Gastrocnemius medialis (tissue), 4 donors: Measurements from ENCODE around the gene RRP36.

ENCODE experiments used
- POLR2A ChIP-seq, 2 donors: fragments of 450-650 bp; IDR thresholded peaks; one replicate each; pipeline ENCODE4 v1.6.1; 2017; ENCODE audit warnings: antibody characterized with exemption in 2 of 2, mild to moderate bottlenecking in 2 of 2, moderate library complexity in 2 of 2
- TF ChIP-seq, protein P1 (sequence below), 5 experiments: fragments of 450-650 bp in 3 of 5; fragments of 200-600 bp in 2 of 5; sonication (generic) in 2 of 5; IDR thresholded peaks in 4 of 5; conservative IDR thresholded peaks in 1 of 5; 1 replicate in 4 of 5; 2 replicates in 1 of 5; pipeline ENCODE4 v1.5.1; 2016 to 2019; ENCODE audit warnings: antibody characterized with exemption in 5 of 5, mild to moderate bottlenecking in 3 of 5, moderate library complexity in 3 of 5

DNA sequence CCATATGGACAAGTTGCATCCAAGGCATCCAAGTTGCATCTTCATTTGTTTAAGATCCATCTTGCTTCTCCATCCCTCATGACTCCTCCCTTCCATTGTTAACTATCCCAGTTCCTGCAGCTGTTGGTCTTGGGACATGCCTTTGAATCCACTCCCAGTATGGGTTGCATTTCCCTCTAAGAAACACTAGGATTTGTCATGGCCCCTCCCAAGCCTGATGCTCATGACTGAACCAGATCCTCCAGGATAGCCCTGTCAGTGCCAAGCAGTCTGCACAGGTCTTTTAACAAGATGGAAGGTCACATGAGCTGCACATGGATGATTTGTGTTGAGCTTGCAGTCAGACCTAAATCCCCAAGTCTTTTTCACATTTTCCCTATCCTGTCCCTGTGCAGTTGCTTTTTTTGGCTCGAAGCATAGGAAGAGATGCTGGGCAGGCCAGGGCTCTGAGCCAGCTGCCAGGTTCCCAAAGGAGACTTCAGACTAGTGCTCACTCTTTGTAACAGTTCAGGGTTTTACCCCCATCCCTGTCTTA is 32.9 kb upstream of the RRP36 start:
- TF ChIP-seq, protein P1, sequence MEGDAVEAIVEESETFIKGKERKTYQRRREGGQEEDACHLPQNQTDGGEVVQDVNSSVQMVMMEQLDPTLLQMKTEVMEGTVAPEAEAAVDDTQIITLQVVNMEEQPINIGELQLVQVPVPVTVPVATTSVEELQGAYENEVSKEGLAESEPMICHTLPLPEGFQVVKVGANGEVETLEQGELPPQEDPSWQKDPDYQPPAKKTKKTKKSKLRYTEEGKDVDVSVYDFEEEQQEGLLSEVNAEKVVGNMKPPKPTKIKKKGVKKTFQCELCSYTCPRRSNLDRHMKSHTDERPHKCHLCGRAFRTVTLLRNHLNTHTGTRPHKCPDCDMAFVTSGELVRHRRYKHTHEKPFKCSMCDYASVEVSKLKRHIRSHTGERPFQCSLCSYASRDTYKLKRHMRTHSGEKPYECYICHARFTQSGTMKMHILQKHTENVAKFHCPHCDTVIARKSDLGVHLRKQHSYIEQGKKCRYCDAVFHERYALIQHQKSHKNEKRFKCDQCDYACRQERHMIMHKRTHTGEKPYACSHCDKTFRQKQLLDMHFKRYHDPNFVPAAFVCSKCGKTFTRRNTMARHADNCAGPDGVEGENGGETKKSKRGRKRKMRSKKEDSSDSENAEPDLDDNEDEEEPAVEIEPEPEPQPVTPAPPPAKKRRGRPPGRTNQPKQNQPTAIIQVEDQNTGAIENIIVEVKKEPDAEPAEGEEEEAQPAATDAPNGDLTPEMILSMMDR (IDR thresholded peaks at IDR 0.05 in 4 of 5, conservative IDR thresholded peaks at IDR 0.05 in 1 of 5): no peak
- TF ChIP-seq POLR2A (IDR thresholded peaks at IDR 0.05): no peak
